IPS-18a (cell line): ENCODE measurements around the gene PLD1.
"Not testable (repeated sequence)": the region's sequence is repeated elsewhere in the genome, so short reads cannot be mapped to it uniquely, and the experiment has no call there.

Source experiments
- H3K27ac ChIP-seq: one replicate; pipeline ENCODE4 v1.5.1; 2013; ENCODE audit warnings: low read length
- H3K27me3 ChIP-seq: one replicate; pipeline ENCODE4 v1.6.1; 2013; ENCODE audit warnings: mild to moderate bottlenecking, low read length; ENCODE audit not compliant: control insufficient read depth, insufficient read depth
- H3K36me3 ChIP-seq: one replicate; pipeline ENCODE4 v1.6.1; 2013; ENCODE audit warnings: low read depth, low read length; ENCODE audit not compliant: control insufficient read depth
- H3K4me1 ChIP-seq: one replicate; pipeline ENCODE4 v1.6.1; 2013; ENCODE audit warnings: low read depth, low read length; ENCODE audit not compliant: control insufficient read depth
- H3K4me3 ChIP-seq: one replicate; pipeline ENCODE4 v1.5.1; 2013; ENCODE audit warnings: low read length
- H3K9ac ChIP-seq: one replicate; pipeline ENCODE4 v1.6.1; 2013; ENCODE audit warnings: mild to moderate bottlenecking, low read length, moderate library complexity
- H3K9me3 ChIP-seq: one replicate; pipeline ENCODE4 v1.6.1; 2013; ENCODE audit warnings: low read depth, low read length; ENCODE audit not compliant: control insufficient read depth

The PLD1 gene

GRCh38 chr3:171825222-171825828, 15.0 kb upstream of the PLD1 start:
- no peaks in the 10 kb centered on the region for H3K9me3 ChIP-seq
- H3K27ac ChIP-seq, result no peak overlapping the region
- H3K9ac ChIP-seq, result no peak overlapping the region
- no peaks in the 10 kb centered on the region for H3K27me3 ChIP-seq
- peaks cover 21% of the 10 kb centered on the region for H3K4me1 ChIP-seq
- no peak overlapping the region for H3K4me3 ChIP-seq
- no peaks in the 10 kb centered on the region for H3K36me3 ChIP-seq

- H3K27me3 ChIP-seq, result no peaks in the 10 kb centered on the region
- H3K9ac ChIP-seq, result no peak overlapping the region
- H3K4me3 ChIP-seq, result no peak overlapping the region
- H3K4me1 ChIP-seq, result peaks cover 17% of the 10 kb centered on the region
- no peak overlapping the region for H3K27ac ChIP-seq
- H3K9me3 ChIP-seq, result no peaks in the 10 kb centered on the region
- no peaks in the 10 kb centered on the region for H3K36me3 ChIP-seq
Observed at GRCh38 chr3:171824824-171825221, 14.5 kb upstream of the PLD1 start.

GRCh38 chr3:171824116-171824515, 13.8 kb upstream of the PLD1 start:
- H3K36me3 ChIP-seq, result no peaks in the 10 kb centered on the region
- no peaks in the 10 kb centered on the region for H3K27me3 ChIP-seq
- H3K4me3 ChIP-seq, result no peak overlapping the region
- no peaks in the 10 kb centered on the region for H3K9me3 ChIP-seq
- H3K9ac ChIP-seq, result no peak overlapping the region
- peaks cover 14% of the 10 kb centered on the region for H3K4me1 ChIP-seq
- no peak overlapping the region for H3K27ac ChIP-seq

GRCh38 chr3:171822431-171823106, 12.3 kb upstream of the PLD1 start:
- H3K27ac ChIP-seq, result no peak overlapping the region
- no peak overlapping the region for H3K4me3 ChIP-seq
- H3K27me3 ChIP-seq, result no peaks in the 10 kb centered on the region
- peaks cover 14% of the 10 kb centered on the region for H3K4me1 ChIP-seq
- no peaks in the 10 kb centered on the region for H3K9me3 ChIP-seq
- H3K9ac ChIP-seq, result no peak overlapping the region
- no peaks in the 10 kb centered on the region for H3K36me3 ChIP-seq

- no peaks in the 10 kb centered on the region for H3K27me3 ChIP-seq
- no peak overlapping the region for H3K4me3 ChIP-seq
- peaks cover 14% of the 10 kb centered on the region for H3K4me1 ChIP-seq
- no peak overlapping the region for H3K9ac ChIP-seq
- H3K27ac ChIP-seq, result no peak overlapping the region
- H3K9me3 ChIP-seq, result no peaks in the 10 kb centered on the region
- no peaks in the 10 kb centered on the region for H3K36me3 ChIP-seq
Observed at GRCh38 chr3:171821778-171822358, 11.6 kb upstream of the PLD1 start.

GRCh38 chr3:171821044-171821443, 10.8 kb upstream of the PLD1 start:
- no peak overlapping the region for H3K4me3 ChIP-seq
- H3K9me3 ChIP-seq, result no peaks in the 10 kb centered on the region
- H3K4me1 ChIP-seq, result peaks cover 14% of the 10 kb centered on the region
- no peak overlapping the region for H3K27ac ChIP-seq
- H3K27me3 ChIP-seq, result no peaks in the 10 kb centered on the region
- H3K9ac ChIP-seq, result no peak overlapping the region
- H3K36me3 ChIP-seq, result no peaks in the 10 kb centered on the region

GRCh38 chr3:171817074-171817800, 7.0 kb upstream of the PLD1 start:
- H3K27me3 ChIP-seq, result peaks cover under 1% of the 10 kb centered on the region
- H3K9ac ChIP-seq, result no peak overlapping the region
- no peak overlapping the region for H3K4me3 ChIP-seq
- H3K27ac ChIP-seq, result no peak overlapping the region
- H3K4me1 ChIP-seq, result peaks cover 3% of the 10 kb centered on the region
- H3K9me3 ChIP-seq, result no peaks in the 10 kb centered on the region
- no peaks in the 10 kb centered on the region for H3K36me3 ChIP-seq

GRCh38 chr3:171815973-171816595, 5.8 kb upstream of the PLD1 start:
- H3K9me3 ChIP-seq, result no peaks in the 10 kb centered on the region
- no peak overlapping the region for H3K27ac ChIP-seq
- H3K4me3 ChIP-seq, result no peak overlapping the region
- H3K36me3 ChIP-seq, result no peaks in the 10 kb centered on the region
- H3K27me3 ChIP-seq, result peaks cover 12% of the 10 kb centered on the region
- H3K9ac ChIP-seq, result no peak overlapping the region
- no peaks in the 10 kb centered on the region for H3K4me1 ChIP-seq

- H3K4me1 ChIP-seq, H3K9ac ChIP-seq, H3K27ac ChIP-seq, H3K4me3 ChIP-seq, H3K9me3 ChIP-seq, H3K36me3 ChIP-seq: not testable (repeated sequence)
- H3K27me3 ChIP-seq, result peaks cover 26% of the 10 kb centered on the region
Observed at GRCh38 chr3:171814662-171815061, 4.4 kb upstream of the PLD1 start.

- no peak overlapping the region for H3K4me3 ChIP-seq
- H3K9ac ChIP-seq, result no peak overlapping the region
- H3K9me3 ChIP-seq, result no peaks in the 10 kb centered on the region
- H3K4me1 ChIP-seq, result no peaks in the 10 kb centered on the region
- peaks cover 33% of the 10 kb centered on the region for H3K27me3 ChIP-seq
- no peaks in the 10 kb centered on the region for H3K36me3 ChIP-seq
- H3K27ac ChIP-seq, result no peak overlapping the region
Observed at GRCh38 chr3:171813897-171814460, 3.7 kb upstream of the PLD1 start.

GRCh38 chr3:171813278-171813896, 3.1 kb upstream of the PLD1 start:
- Histone ChIP-seq H3K9me3 (no peaks in the 10 kb centered on the region), H3K27me3 (peaks cover 37% of the 10 kb centered on the region), H3K27ac (no peak overlapping the region), H3K4me3 (no peak overlapping the region), H3K4me1 (no peaks in the 10 kb centered on the region), H3K9ac (no peak overlapping the region), H3K36me3 (no peaks in the 10 kb centered on the region)
